Transverse colon (tissue), 4 donors: Measurements from ENCODE around the gene PPP6R1.

Source experiments
- CTCF ChIP-seq, 5 experiments: fragments of 200-600 bp in 3 of 5; fragments of 450-650 bp in 2 of 5; sonication (generic) in 3 of 5; IDR thresholded peaks; 1 replicate in 2 of 5; 2 replicates in 3 of 5; pipeline ENCODE4 v1.5.1; 2016 to 2017; ENCODE audit warnings: antibody characterized with exemption in 5 of 5, inconsistent platforms in 3 of 5, mild to moderate bottlenecking in 2 of 5, moderate library complexity in 1 of 5
- EP300 ChIP-seq: sonication (generic); formaldehyde crosslinking; IDR thresholded peaks from one replicate; pipeline ENCODE4 v1.6.1; 2017; ENCODE audit warnings: antibody characterized with exemption, low read depth
- POLR2A ChIP-seq: fragments of 450-650 bp; IDR thresholded peaks from one replicate; pipeline ENCODE4 v1.6.1; 2016; ENCODE audit warnings: antibody characterized with exemption, mild to moderate bottlenecking, moderate library complexity
- POLR2AphosphoS5 ChIP-seq, 3 donors: sonication (generic); formaldehyde crosslinking; IDR thresholded peaks; one replicate each; pipeline ENCODE4 v1.6.1; 2016; ENCODE audit warnings: antibody characterized with exemption in 3 of 3

GRCh38 chr19:55265723-55266386 lies 7.0 kb upstream of the PPP6R1 start:
- no peak for TF ChIP-seq CTCF (IDR thresholded peaks at IDR 0.05)
- TF ChIP-seq POLR2A, result no peak
- TF ChIP-seq EP300, result no peak
- TF ChIP-seq POLR2AphosphoS5 (IDR thresholded peaks at IDR 0.05), result no peak
